K562 (cell line): ENCODE measurements around the gene NHLRC2. TPM values are rescaled to one million over a fixed set of nuclear protein-coding genes. Genes with fewer than 3 reads are reported as not detected.

Experiments
- ATAC-seq: fragments of 200-7000 bp; cut with Tn5 transposase; 3 replicates; pipeline ENCODE4 v1.9.1; 2020; ENCODE audit warnings: moderate library complexity
- BruUV-seq: library from RNA; stranded (reverse); fragments of 400-500 nt; replicated peaks from 2 replicates; lab custom pipeline; 2021; lab: Mats Ljungman, UMichigan
- CTCF ChIA-PET: fragments of 300-600 bp; formaldehyde crosslinking; extraction: SDS; loops from one replicate; lab custom pipeline; 2021; ENCODE audit warnings: low intra/inter-chr PET ratio; lab: Yijun Ruan, JAX
- POLR2A ChIA-PET: fragments of 300-600, 350-650 bp; sonication (Branson Sonifier 250); formaldehyde crosslinking; extraction: SDS; loops from one replicate; lab custom pipeline; 2021; ENCODE audit warnings: antibody characterized with exemption, inconsistent platforms; lab: Yijun Ruan, JAX
- DNase-seq, 4 experiments: peaks; one replicate each; pipeline versions ENCODE4 v3.0.0 to v3.0.0-alpha.2; 2011 to 2018; ENCODE audit warnings: low spot score in 3 of 4, mixed read lengths in 3 of 4; ENCODE audit errors: extremely low read depth in 1 of 4
- FAIRE-seq: peaks from 2 replicates; lab custom pipeline; 2011; peaks lifted over from hg19 to GRCh38; lab: Jason Lieb, UNC
- H2AFZ ChIP-seq: 2 replicates; pipeline ENCODE4 v1.6.0; 2011; ENCODE audit warnings: low read depth, low read length, control low read depth, inconsistent platforms
- H3K27ac ChIP-seq: fragments of 200-600 bp; 3 replicates; pipeline ENCODE4 v1.8.0; 2011; ENCODE audit warnings: low read depth, mild to moderate bottlenecking, control low read depth, inconsistent platforms, low read length, moderate library complexity, mixed read lengths; ENCODE audit errors: extremely low read depth
- H3K27me3 ChIP-seq, 2 experiments: fragments of 300-600 bp in 1 of 2; 2 replicates in 1 of 2; 3 replicates in 1 of 2; pipeline versions ENCODE4 v1.6.0 to v1.8.0; 2011; ENCODE audit warnings: inconsistent platforms in 2 of 2, low read length in 2 of 2, mild to moderate bottlenecking in 1 of 2, mixed read lengths in 1 of 2, moderate library complexity in 1 of 2; ENCODE audit not compliant: control insufficient read depth in 2 of 2, insufficient read depth in 2 of 2
- H3K36me3 ChIP-seq: fragments of 300-600 bp; 3 replicates; pipeline ENCODE4 v1.8.0; 2011; ENCODE audit warnings: mild to moderate bottlenecking, low read length, inconsistent platforms; ENCODE audit not compliant: control insufficient read depth, insufficient read depth
- H3K4me1 ChIP-seq, 2 experiments: fragments of 200-600 bp in 1 of 2; replicated peaks in 1 of 2; 2 replicates in 1 of 2; 3 replicates in 1 of 2; pipeline versions ENCODE4 v1.5.1 to v1.8.0; 2011; ENCODE audit warnings: inconsistent platforms in 2 of 2, low read length in 2 of 2, mild to moderate bottlenecking in 1 of 2, mixed read lengths in 1 of 2, moderate library complexity in 1 of 2; ENCODE audit not compliant: control insufficient read depth in 2 of 2, insufficient read depth in 2 of 2
- H3K4me2 ChIP-seq: 2 replicates; pipeline ENCODE4 v1.6.1; 2011; ENCODE audit warnings: low read length, control low read depth, inconsistent platforms, mixed read lengths; ENCODE audit not compliant: insufficient read depth
- H3K4me3 ChIP-seq: fragments of 200-600 bp; sonication (generic), shearing (Covaris generic); 2 replicates; pipeline ENCODE4 v1.5.1; 2016; ENCODE audit warnings: control low read depth, inconsistent platforms
- H3K79me2 ChIP-seq: fragments of 200-600 bp; 3 replicates; pipeline ENCODE4 v1.8.0; 2011; ENCODE audit warnings: low read length, inconsistent platforms; ENCODE audit not compliant: control insufficient read depth, insufficient read depth
- H3K9ac ChIP-seq, 2 experiments: 2 replicates each; pipeline versions ENCODE4 v1.6.0 to v1.6.1; 2011; ENCODE audit warnings: low read depth in 2 of 2, low read length in 2 of 2, control low read depth in 1 of 2, inconsistent platforms in 1 of 2, mild to moderate bottlenecking in 1 of 2, mixed read lengths in 1 of 2; ENCODE audit not compliant: insufficient read depth in 1 of 2
- H3K9me1 ChIP-seq: one replicate; pipeline ENCODE4 v1.6.0; 2011; ENCODE audit warnings: inconsistent platforms, mild to moderate bottlenecking, low read length, moderate library complexity; ENCODE audit not compliant: control insufficient read depth, insufficient read depth
- H3K9me3 ChIP-seq: replicated peaks from 2 replicates; pipeline ENCODE4 v1.5.1; 2011; ENCODE audit warnings: low read depth, low read length, inconsistent platforms; ENCODE audit not compliant: control insufficient read depth, insufficient read depth
- H4K20me1 ChIP-seq: replicated peaks from 2 replicates; pipeline ENCODE4 v1.6.1; 2011; ENCODE audit warnings: low read length, inconsistent platforms, mixed read lengths; ENCODE audit not compliant: control insufficient read depth, insufficient read depth
- CREB3 ChIP-seq: fragments of 450-650 bp; conservative IDR thresholded peaks from 2 replicates; pipeline ENCODE4 v1.6.1; 2016; ENCODE audit warnings: missing genetic modification characterization, low read depth, mild to moderate bottlenecking, missing compliant biosample characterization, moderate library complexity
- E2F6 ChIP-seq, 2 experiments: IDR thresholded peaks; 2 replicates each; pipeline ENCODE4 v1.6.1; 2011; ENCODE audit warnings: borderline replicate concordance in 1 of 2, control low read depth in 1 of 2, low read depth in 1 of 2, low read length in 1 of 2, mild to moderate bottlenecking in 1 of 2, mixed read lengths in 1 of 2, moderate library complexity in 1 of 2; ENCODE audit not compliant: insufficient read depth in 1 of 2, insufficient read length in 1 of 2, poor library complexity in 1 of 2, severe bottlenecking in 1 of 2; ENCODE audit errors: extremely low read depth in 1 of 2
- EGR1 ChIP-seq: fragments of 450-650 bp; conservative IDR thresholded peaks from 2 replicates; pipeline ENCODE4 v1.6.1; 2017; ENCODE audit warnings: mild to moderate bottlenecking
- ERF ChIP-seq: fragments of 450-650 bp; formaldehyde crosslinking; IDR thresholded peaks from 2 replicates; pipeline ENCODE4 v1.4.0; 2020; ENCODE audit warnings: mild to moderate bottlenecking, mixed read lengths
- GATAD2A ChIP-seq: fragments of 450-650 bp; IDR thresholded peaks from 2 replicates; pipeline ENCODE4 v1.6.1; 2017
- NR0B1 ChIP-seq: fragments of 450-650 bp; IDR thresholded peaks from one replicate; pipeline ENCODE4 v1.6.1; 2018; ENCODE audit warnings: mild to moderate bottlenecking, moderate library complexity; ENCODE audit not compliant: partially characterized antibody
- NRF1 ChIP-seq, 2 experiments: fragments of 450-650 bp; IDR thresholded peaks in 1 of 2; conservative IDR thresholded peaks in 1 of 2; 2 replicates each; pipeline ENCODE4 v1.6.1; 2014; ENCODE audit warnings: mild to moderate bottlenecking in 2 of 2
- SREBF2 ChIP-seq: sonication (generic); formaldehyde crosslinking; IDR thresholded peaks from 2 replicates; pipeline ENCODE4 v1.4.0; 2020; ENCODE audit warnings: mild to moderate bottlenecking, missing genetic modification reagents
- XRCC5 ChIP-seq: fragments of 200-400 bp; formaldehyde crosslinking; IDR thresholded peaks from 2 replicates; pipeline ENCODE4 v1.6.1; 2017; ENCODE audit warnings: low read depth, mild to moderate bottlenecking, low read length
- ZNF830 ChIP-seq: fragments of 250-450 bp; sonication (Bioruptor Pico); IDR thresholded peaks from 2 replicates; pipeline ENCODE4 v1.5.0; 2021; ENCODE audit warnings: mild to moderate bottlenecking
- WGBS: fragments of 100-300 bp; shearing (Covaris generic); methylation state at CpG from one replicate; pipeline ENCODE4 v1.1.6; 2016; ENCODE audit warnings: low coverage, mixed read lengths; ENCODE audit not compliant: insufficient coverage; ENCODE audit errors: missing lambda C conversion rate; 5-methylcytosine and 5-hydroxymethylcytosine counted together
- in situ Hi-C: fragments of 300-500 bp; cut with MboI; formaldehyde crosslinking; loops from 4 replicates; pipeline ENCODE4 v1.15.0; 2018; ENCODE audit warnings: inconsistent platforms, mixed read lengths
- intact Hi-C: fragments of 100-400 bp; cut with micrococcal nuclease; formaldehyde crosslinking; loops from 2 replicates; pipeline ENCODE4 v1.14.2; 2022
- polyA plus RNA-seq, 8 experiments: library from polyadenylated mRNA; depleted of rRNA in 4 of 8; stranded (reverse) in 5 of 8; unstranded in 3 of 8; fragments of >200 nt; fragmentation: Nextera tagmentation in 2 of 8; fragmentation: Illumina TruSeq in 1 of 8; extraction: Ambion mirVana in 2 of 8; extraction: Trizol in 1 of 8; gene quantifications; 2 replicates each; pipeline versions ENCODE4 v1.2.1 to v1.2.3, GENCODE V29; 2011 to 2014; ENCODE audit warnings: inconsistent platforms in 1 of 8, missing spikeins in 1 of 8
- total RNA-seq, 7 experiments: library from RNA; depleted of rRNA in 6 of 7; stranded (reverse); fragments of >200 nt in 6 of 7; fragmentation: Illumina TruSeq in 2 of 7; extraction: Trizol in 2 of 7; gene quantifications; 2 replicates each; pipeline versions ENCODE4 v1.2.1 to v1.2.3, GENCODE V29; 2011 to 2021; ENCODE audit warnings: low replicate concordance in 1 of 7

Gene NHLRC2
- total and polyA plus RNA-seq, 9 of the 15 experiments (the other 6 are each of a cell fraction or from before 2014, with no cell fraction given): 1.5 to 22.4 (median 10.3) TPM

- H3K27ac ChIP-seq: no peak overlapping the region
- H4K20me1 ChIP-seq: no peaks in the 10 kb centered on the region
- CTCF ChIA-PET: no interaction called here
- ATAC-seq (no peak), FAIRE-seq (no peak)
- H3K4me2 ChIP-seq: no peak overlapping the region
- H3K9me3 ChIP-seq: no peaks in the 10 kb centered on the region
- POLR2A ChIA-PET: no interaction called here
- in situ Hi-C loops: no loop called here
- intact Hi-C loops: no loop called here
- no peak for TF ChIP-seq CREB3 (tag)
- TF ChIP-seq EGR1: 0 out of 2 replicates have a peak, but pooled peaks have one; percentile 11
- TF ChIP-seq, all 486 proteins: peak for 1
- peaks cover 2 to 13% of the 10 kb centered on the region in 2 experiments; a peak in 3 of 5 replicates for H3K27me3 ChIP-seq
- WGBS: 9% methylated on average over 7 of the region's 8 CpGs
- H3K36me3 ChIP-seq: no peaks in the 10 kb centered on the region
- BruUV-seq: no TSS peak
- no peak overlapping the region for H2AFZ ChIP-seq
- no peak overlapping the region for H3K9ac ChIP-seq
- DNase-seq: no peak
- no peak overlapping the region for H3K4me3 ChIP-seq
- no peaks in the 10 kb centered on the region; a peak in 1 of 5 replicates for H3K4me1 ChIP-seq
- no peaks in the 10 kb centered on the region for H3K9me1 ChIP-seq
- no peaks in the 10 kb centered on the region for H3K79me2 ChIP-seq
Observed at GRCh38 chr10:113933894-113934532, 79.6 kb downstream of the NHLRC2 start.

GRCh38 chr10:113937258-113937657, 82.8 kb downstream of the NHLRC2 start:
- ChIA-PET POLR2A (no interaction called here), CTCF (no interaction called here)
- Histone ChIP-seq H3K9me3 (no peaks in the 10 kb centered on the region), H3K36me3 (no peaks in the 10 kb centered on the region), H3K79me2 (no peaks in the 10 kb centered on the region), H3K4me3 (no peak overlapping the region), H4K20me1 (no peaks in the 10 kb centered on the region), H3K4me2 (no peak overlapping the region), H3K9ac (no peak overlapping the region), H3K27ac (no peak overlapping the region), H3K9me1 (no peaks in the 10 kb centered on the region), H3K4me1 (no peaks in the 10 kb centered on the region; a peak in 1 of 5 replicates), H3K27me3 (peaks cover 2 to 15% of the 10 kb centered on the region in 2 experiments; a peak in 3 of 5 replicates), H2AFZ (no peak overlapping the region)
- ATAC-seq (no peak), DNase-seq (no peak), FAIRE-seq (no peak)
- in situ Hi-C loops: no loop called here
- TF ChIP-seq E2F6 (IDR thresholded peaks at IDR 0.05; ENCODE audit: borderline replicate concordance in 1 of 2, extremely low read depth in 1 of 2, insufficient read depth in 1 of 2, insufficient read length in 1 of 2, low read depth in 1 of 2, low read length in 1 of 2, poor library complexity in 1 of 2, severe bottlenecking in 1 of 2) (no peak), ERF (CRISPR knock-in tag) (no peak), XRCC5 (no peak), GATAD2A (no peak), SREBF2 (CRISPR knock-in tag) (no peak), NR0B1 (no peak), ZNF830 (CRISPR knock-in tag) (no peak), NRF1 (conservative IDR thresholded peaks at IDR 0.05 in 1 of 2, IDR thresholded peaks at IDR 0.05 in 1 of 2) (no peak)
- no TSS peak for BruUV-seq
- intact Hi-C loops: no loop called here
